A549 (cell line): Measurements from ENCODE around the gene MBP. TPM values are rescaled to one million over a fixed set of nuclear protein-coding genes. Genes with fewer than 3 reads are reported as not detected.

Experiments
- ATAC-seq, 2 experiments: fragments of 200-7000 bp in 1 of 2; fragments of >200 bp in 1 of 2; cut with Nextera tagmentation in 1 of 2; cut with Tn5 transposase in 1 of 2; 3 replicates each; pipeline versions ENCODE4 v1.8.0 to v1.9.1; 2018 to 2020; ENCODE audit warnings: mild to moderate bottlenecking in 1 of 2, moderate library complexity in 1 of 2
- CTCF ChIA-PET: fragments of 300-600 bp; sonication (Branson Sonifier 250); formaldehyde crosslinking; extraction: SDS; loops from one replicate; lab custom pipeline; 2021; ENCODE audit warnings: antibody characterized with exemption, inconsistent platforms; lab: Yijun Ruan, JAX
- POLR2A ChIA-PET: fragments of 350-600 bp; formaldehyde crosslinking; extraction: SDS; loops from one replicate; lab custom pipeline; 2021; ENCODE audit warnings: antibody characterized with exemption, inconsistent platforms; lab: Yijun Ruan, JAX
- DNase-seq, 2 experiments: peaks; one replicate each; pipeline versions ENCODE4 v3.0.0 to v3.0.0-alpha.2; 2011 to 2016; ENCODE audit warnings: low read depth in 1 of 2, low spot score in 1 of 2
- FAIRE-seq: peaks from 2 replicates; lab custom pipeline; 2011; peaks lifted over from hg19 to GRCh38; lab: Jason Lieb, UNC
- H3K27ac ChIP-seq, 2 experiments: fragments of >200 bp; sonication (Bioruptor Twin); formaldehyde crosslinking; 3 replicates each; pipeline ENCODE4 v1.5.1; 2016 to 2017
- H3K4me1 ChIP-seq: fragments of >200 bp; sonication (Bioruptor Twin); formaldehyde crosslinking; 3 replicates; pipeline ENCODE4 v1.6.1; 2016
- H3K4me2 ChIP-seq: fragments of >200 bp; sonication (Bioruptor Twin); formaldehyde crosslinking; 3 replicates; pipeline ENCODE4 v1.6.1; 2016
- H3K4me3 ChIP-seq: fragments of >200 bp; sonication (Bioruptor Twin); formaldehyde crosslinking; 3 replicates; pipeline ENCODE4 v1.5.1; 2016
- H3K9me3 ChIP-seq: fragments of >200 bp; sonication (Bioruptor Twin); formaldehyde crosslinking; 3 replicates; pipeline ENCODE4 v1.6.1; 2016
- CBX2 ChIP-seq: fragments of 200-600 bp; sonication (generic); IDR thresholded peaks from 2 replicates; pipeline ENCODE4 v1.6.1; 2016; ENCODE audit warnings: low read depth, mild to moderate bottlenecking, borderline replicate concordance
- CBX8 ChIP-seq: fragments of 200-600 bp; sonication (generic); IDR thresholded peaks from 2 replicates; pipeline ENCODE4 v1.6.1; 2016
- CEBPB ChIP-seq, 2 experiments: fragments of >200 bp in 1 of 2; sonication (Bioruptor Twin) in 1 of 2; formaldehyde crosslinking in 1 of 2; IDR thresholded peaks; 2 replicates each; pipeline ENCODE4 v1.6.1; 2012 to 2016
- EHMT2 ChIP-seq: fragments of 200-600 bp; sonication (generic); IDR thresholded peaks from 2 replicates; pipeline ENCODE4 v1.6.1; 2016; ENCODE audit warnings: antibody characterized with exemption, low read depth, mild to moderate bottlenecking, moderate library complexity
- EP300 ChIP-seq, 2 experiments: fragments of >200 bp; sonication (Bioruptor Twin); formaldehyde crosslinking; IDR thresholded peaks; 2 replicates in 1 of 2; 3 replicates in 1 of 2; pipeline ENCODE4 v1.6.1; 2016 to 2017
- FOSB ChIP-seq: fragments of 250-450 bp; sonication (Bioruptor Pico); IDR thresholded peaks from 2 replicates; pipeline ENCODE4 v1.5.0; 2020; ENCODE audit warnings: mild to moderate bottlenecking, moderate library complexity
- FOSL2 ChIP-seq, 2 experiments: fragments of 450-650 bp in 1 of 2; fragments of >200 bp in 1 of 2; sonication (Bioruptor Twin) in 1 of 2; formaldehyde crosslinking; IDR thresholded peaks; 2 replicates each; pipeline versions ENCODE4 v1.5.0 to v1.6.1; 2016 to 2020; ENCODE audit warnings: mild to moderate bottlenecking in 1 of 2, moderate library complexity in 1 of 2
- HMGXB4 ChIP-seq: fragments of 250-450 bp; sonication (Bioruptor Pico); IDR thresholded peaks from 2 replicates; pipeline ENCODE4 v1.5.0; 2021; ENCODE audit warnings: mild to moderate bottlenecking, moderate library complexity, borderline replicate concordance
- HOXA7 ChIP-seq: fragments of 250-450 bp; sonication (Bioruptor Pico); IDR thresholded peaks from 2 replicates; pipeline ENCODE4 v1.5.0; 2020; ENCODE audit warnings: mild to moderate bottlenecking, moderate library complexity
- HOXB5 ChIP-seq: fragments of 250-450 bp; sonication (Bioruptor Pico); IDR thresholded peaks from 2 replicates; pipeline ENCODE4 v1.5.0; 2020; ENCODE audit warnings: mild to moderate bottlenecking, moderate library complexity
- JUNB ChIP-seq: fragments of >200 bp; sonication (Bioruptor Twin); formaldehyde crosslinking; IDR thresholded peaks from 2 replicates; pipeline ENCODE4 v1.6.1; 2016
- MAX ChIP-seq: IDR thresholded peaks from 2 replicates; pipeline ENCODE4 v1.6.1; 2012
- RARB ChIP-seq: fragments of 250-450 bp; sonication (Bioruptor Pico); IDR thresholded peaks from 2 replicates; pipeline ENCODE4 v1.8.0; 2021; ENCODE audit warnings: mild to moderate bottlenecking, moderate library complexity
- REST ChIP-seq: fragments of 200-600 bp; sonication (generic); IDR thresholded peaks from 2 replicates; pipeline ENCODE4 v1.6.1; 2016; ENCODE audit warnings: antibody characterized with exemption, mild to moderate bottlenecking, moderate library complexity
- RFX5 ChIP-seq: fragments of 450-650 bp; IDR thresholded peaks from 2 replicates; pipeline ENCODE4 v1.7.1; 2014; ENCODE audit warnings: antibody characterized with exemption, mild to moderate bottlenecking, moderate library complexity
- RNF2 ChIP-seq: fragments of 200-600 bp; sonication (generic); IDR thresholded peaks from 2 replicates; pipeline ENCODE4 v1.6.1; 2016; ENCODE audit warnings: low read depth, mild to moderate bottlenecking, antibody characterized with exemption, moderate library complexity, borderline replicate concordance
- SMC3 ChIP-seq: fragments of >200 bp; sonication (Bioruptor Twin); formaldehyde crosslinking; IDR thresholded peaks from 3 replicates; pipeline ENCODE4 v1.6.1; 2018; ENCODE audit warnings: inconsistent platforms
- SREBF2 ChIP-seq: fragments of 450-650 bp; IDR thresholded peaks from 2 replicates; pipeline ENCODE4 v1.6.1; 2014; ENCODE audit warnings: mild to moderate bottlenecking, moderate library complexity
- WGBS: methylation state at CpG from one replicate; pipeline ENCODE4 v1.1.6; 2017; ENCODE audit errors: missing lambda C conversion rate; 5-methylcytosine and 5-hydroxymethylcytosine counted together
- polyA plus RNA-seq, 4 experiments: library from polyadenylated mRNA; depleted of rRNA in 3 of 4; stranded (reverse); fragments of >200 nt; fragmentation: RNase III in 1 of 4; extraction: RNeasy Plus Mini Kit Qiagen cat#74134 plus additional on column Dnase treatment in 1 of 4; gene quantifications; 2 replicates in 3 of 4; 3 replicates in 1 of 4; pipeline ENCODE4 v1.2.3, GENCODE V29; 2011 to 2017
- TF ChIP-seq, protein P1 (sequence below): fragments of 150-350 bp; IDR thresholded peaks from 2 replicates; pipeline ENCODE4 v1.6.1; 2014; ENCODE audit warnings: low read depth, mild to moderate bottlenecking, low read length
- TF ChIP-seq, protein P2 (sequence below): fragments of >200 bp; sonication (Bioruptor Twin); formaldehyde crosslinking; IDR thresholded peaks from 3 replicates; pipeline ENCODE4 v1.6.1; 2016

The MBP gene
- polyA plus RNA-seq, 2 of the 4 experiments (the other 2 are of a cell fraction) = 8.6 to 33.1 TPM

DNA sequence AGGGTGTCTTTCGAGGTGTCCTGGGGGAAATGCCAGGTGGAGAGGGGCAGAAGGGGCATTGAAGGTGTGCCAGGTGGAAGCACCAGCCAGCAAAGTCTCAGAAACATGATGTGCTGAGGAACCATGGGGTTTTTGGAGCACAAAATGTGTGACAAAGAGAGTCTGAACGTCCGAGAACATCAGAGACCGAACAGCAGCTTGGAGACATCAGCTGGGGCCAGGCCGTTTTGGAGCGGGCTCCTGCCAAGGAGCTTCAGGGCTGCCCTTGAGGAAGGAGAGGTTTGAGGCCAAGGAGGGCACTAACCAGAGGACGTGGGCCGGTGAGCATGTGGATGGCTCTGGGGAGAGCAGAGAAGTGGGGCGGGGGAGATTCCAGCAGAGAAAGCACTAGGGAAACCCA lies 5.3 kb upstream of the MBP start:
- 92% methylated on average over 9 of the region's 9 CpGs for WGBS
- no peaks in the 10 kb centered on the region; the same call in 2 of the 3 replicates for H3K4me1 ChIP-seq
- no peak for TF ChIP-seq SREBF2
- no peak for TF ChIP-seq MAX
- TF ChIP-seq HMGXB4 (CRISPR knock-in tag) = no peak
- TF ChIP-seq SMC3 = no peak
- TF ChIP-seq, protein P1, sequence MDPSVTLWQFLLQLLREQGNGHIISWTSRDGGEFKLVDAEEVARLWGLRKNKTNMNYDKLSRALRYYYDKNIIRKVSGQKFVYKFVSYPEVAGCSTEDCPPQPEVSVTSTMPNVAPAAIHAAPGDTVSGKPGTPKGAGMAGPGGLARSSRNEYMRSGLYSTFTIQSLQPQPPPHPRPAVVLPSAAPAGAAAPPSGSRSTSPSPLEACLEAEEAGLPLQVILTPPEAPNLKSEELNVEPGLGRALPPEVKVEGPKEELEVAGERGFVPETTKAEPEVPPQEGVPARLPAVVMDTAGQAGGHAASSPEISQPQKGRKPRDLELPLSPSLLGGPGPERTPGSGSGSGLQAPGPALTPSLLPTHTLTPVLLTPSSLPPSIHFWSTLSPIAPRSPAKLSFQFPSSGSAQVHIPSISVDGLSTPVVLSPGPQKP = no peak
- no peak for TF ChIP-seq RFX5
- TF ChIP-seq EHMT2 = no peak
- TF ChIP-seq, protein P2, sequence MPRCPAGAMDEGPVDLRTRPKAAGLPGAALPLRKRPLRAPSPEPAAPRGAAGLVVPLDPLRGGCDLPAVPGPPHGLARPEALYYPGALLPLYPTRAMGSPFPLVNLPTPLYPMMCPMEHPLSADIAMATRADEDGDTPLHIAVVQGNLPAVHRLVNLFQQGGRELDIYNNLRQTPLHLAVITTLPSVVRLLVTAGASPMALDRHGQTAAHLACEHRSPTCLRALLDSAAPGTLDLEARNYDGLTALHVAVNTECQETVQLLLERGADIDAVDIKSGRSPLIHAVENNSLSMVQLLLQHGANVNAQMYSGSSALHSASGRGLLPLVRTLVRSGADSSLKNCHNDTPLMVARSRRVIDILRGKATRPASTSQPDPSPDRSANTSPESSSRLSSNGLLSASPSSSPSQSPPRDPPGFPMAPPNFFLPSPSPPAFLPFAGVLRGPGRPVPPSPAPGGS = no peak
- H3K27ac ChIP-seq = no peak overlapping the region
- H3K4me3 ChIP-seq = no peak overlapping the region
- H3K4me2 ChIP-seq = no peak overlapping the region
- ATAC-seq (no peak), FAIRE-seq (no peak), DNase-seq (no peak)
- ChIA-PET POLR2A (no interaction called here), CTCF (interaction anchor here (1.2 kb wide), 1 partner anchor 76 kb away, joined by 4 read pairs; no protein-coding TSS in a partner anchor)
- no peaks in the 10 kb centered on the region for H3K9me3 ChIP-seq

DNA sequence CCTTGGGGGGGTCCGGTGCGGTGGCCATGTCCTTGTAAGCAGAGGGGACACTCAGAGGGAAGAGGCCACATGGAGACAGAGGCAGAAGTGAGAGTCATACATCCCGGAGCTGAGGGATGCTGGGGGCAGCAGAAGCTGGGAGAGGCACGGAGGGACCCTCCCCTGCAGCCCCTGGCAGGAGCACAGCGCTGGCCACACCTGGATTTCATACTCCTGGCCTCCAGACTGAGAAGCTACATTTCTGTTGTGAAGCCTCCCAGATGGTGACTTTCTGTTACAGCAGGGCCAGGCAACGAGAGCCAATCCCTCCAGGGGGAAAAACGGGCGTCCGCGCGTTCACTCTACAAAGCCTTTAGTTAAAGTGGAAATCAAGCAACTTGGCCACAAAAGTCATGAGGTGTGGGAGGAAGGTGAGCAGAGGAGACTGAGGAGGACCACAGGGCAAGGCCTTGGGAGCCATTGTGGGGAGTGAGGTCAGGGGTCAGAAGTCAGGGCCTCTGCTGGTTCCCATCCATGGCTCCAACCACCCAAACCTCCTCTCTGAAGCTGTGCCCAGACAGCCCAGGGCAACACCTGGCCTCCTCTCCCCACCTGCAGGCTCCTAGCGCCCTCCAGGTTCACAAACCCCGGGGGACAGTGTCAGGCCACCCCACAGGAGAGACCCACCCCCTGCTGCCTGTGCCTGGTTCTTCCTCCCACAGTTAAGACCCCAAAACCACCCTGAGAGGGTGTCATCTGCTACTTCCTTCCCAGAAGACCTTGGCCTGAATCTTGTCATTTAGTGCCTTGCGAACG lies 4.5 kb upstream of the MBP start:
- POLR2A ChIA-PET = no interaction called here
- Histone ChIP-seq H3K4me1 (no peaks in the 10 kb centered on the region; the same call in 2 of the 3 replicates), H3K4me2 (no peak overlapping the region), H3K9me3 (no peaks in the 10 kb centered on the region), H3K27ac (no peak overlapping the region), H3K4me3 (no peak overlapping the region)
- DNase-seq = no peak
- no peak for ATAC-seq
- no peak for FAIRE-seq
- WGBS = 78% methylated on average over 14 of the region's 15 CpGs
- CTCF ChIA-PET = no interaction called here
- TF ChIP-seq RARB (CRISPR knock-in tag) (no peak), FOSB (CRISPR knock-in tag) (no peak), CBX8 (no peak), JUNB (no peak), EP300 (IDR thresholded peaks at IDR 0.05) (no peak), RNF2 (no peak), CEBPB (IDR thresholded peaks at IDR 0.05) (no peak), REST (no peak), CBX2 (no peak), HOXA7 (no peak), EHMT2 (no peak), FOSL2 (IDR thresholded peaks at IDR 0.05) (no peak), FOSL2 (CRISPR knock-in tag; IDR thresholded peaks at IDR 0.05) (no peak), HOXB5 (CRISPR knock-in tag) (no peak)
